Measurements from ENCODE around the gene EMILIN1. TPM values are rescaled to one million over a fixed set of nuclear protein-coding genes. Genes with fewer than 3 reads are reported as not detected.

The EMILIN1 gene
- total RNA-seq, 1 experiment from 2014 or later = 6.1 TPM

DNA sequence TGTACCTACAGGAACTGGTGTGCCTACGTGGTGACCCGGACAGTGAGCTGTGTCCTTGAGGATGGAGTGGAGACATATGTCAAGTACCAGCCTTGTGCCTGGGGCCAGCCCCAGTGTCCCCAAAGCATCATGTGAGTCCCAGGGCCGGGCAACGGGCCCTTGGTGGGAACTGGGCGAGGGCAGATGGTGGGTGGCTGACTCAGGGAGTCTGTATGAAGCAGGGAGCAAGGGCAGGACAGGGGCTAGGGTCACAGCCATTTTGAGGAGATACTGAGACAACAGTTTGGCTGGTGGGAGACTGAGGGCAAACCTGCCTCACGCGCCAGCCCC, 1.7 kb downstream of the EMILIN1 start:
- no peak for DNase-seq (ENCODE audit: low read depth)

DNA sequence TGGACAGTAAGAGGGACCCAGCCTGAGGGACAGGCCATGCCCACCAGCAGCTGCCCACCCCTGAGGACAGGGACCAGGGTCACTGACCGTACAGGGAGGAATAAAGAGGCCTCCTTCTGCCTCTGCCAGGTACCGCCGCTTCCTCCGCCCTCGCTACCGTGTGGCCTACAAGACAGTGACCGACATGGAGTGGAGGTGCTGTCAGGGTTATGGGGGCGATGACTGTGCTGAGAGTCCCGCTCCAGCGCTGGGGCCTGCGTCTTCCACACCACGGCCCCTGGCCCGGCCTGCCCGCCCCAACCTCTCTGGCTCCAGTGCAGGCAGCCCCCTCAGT, 2.2 kb downstream of the EMILIN1 start:
- no peak for DNase-seq (ENCODE audit: low read depth)

DNA sequence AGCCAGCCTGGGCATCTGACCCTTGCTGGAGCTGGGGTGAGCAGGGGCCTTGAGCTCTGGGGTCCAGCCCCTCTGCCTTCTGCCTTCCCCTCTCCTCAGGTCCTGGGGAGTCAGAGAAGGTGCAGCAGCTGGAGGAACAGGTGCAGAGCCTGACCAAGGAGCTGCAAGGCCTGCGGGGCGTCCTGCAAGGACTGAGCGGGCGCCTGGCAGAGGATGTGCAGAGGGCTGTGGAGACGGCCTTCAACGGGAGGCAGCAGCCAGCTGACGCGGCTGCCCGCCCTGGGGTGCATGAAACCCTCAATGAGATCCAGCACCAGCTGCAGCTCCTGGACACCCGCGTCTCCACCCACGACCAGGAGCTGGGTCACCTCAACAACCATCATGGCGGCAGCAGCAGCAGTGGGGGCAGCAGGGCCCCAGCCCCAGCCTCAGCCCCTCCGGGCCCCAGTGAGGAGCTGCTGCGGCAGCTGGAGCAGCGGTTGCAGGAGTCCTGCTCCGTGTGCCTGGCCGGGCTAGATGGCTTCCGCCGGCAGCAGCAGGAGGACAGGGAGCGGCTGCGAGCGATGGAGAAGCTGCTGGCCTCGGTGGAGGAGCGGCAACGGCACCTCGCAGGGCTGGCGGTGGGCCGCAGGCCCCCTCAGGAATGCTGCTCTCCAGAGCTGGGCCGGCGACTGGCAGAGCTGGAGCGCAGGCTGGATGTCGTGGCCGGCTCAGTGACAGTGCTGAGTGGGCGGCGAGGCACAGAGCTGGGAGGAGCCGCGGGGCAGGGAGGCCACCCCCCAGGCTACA, 3.8 kb downstream of the EMILIN1 start:
- DNase-seq (ENCODE audit: low read depth) = no peak

DNA sequence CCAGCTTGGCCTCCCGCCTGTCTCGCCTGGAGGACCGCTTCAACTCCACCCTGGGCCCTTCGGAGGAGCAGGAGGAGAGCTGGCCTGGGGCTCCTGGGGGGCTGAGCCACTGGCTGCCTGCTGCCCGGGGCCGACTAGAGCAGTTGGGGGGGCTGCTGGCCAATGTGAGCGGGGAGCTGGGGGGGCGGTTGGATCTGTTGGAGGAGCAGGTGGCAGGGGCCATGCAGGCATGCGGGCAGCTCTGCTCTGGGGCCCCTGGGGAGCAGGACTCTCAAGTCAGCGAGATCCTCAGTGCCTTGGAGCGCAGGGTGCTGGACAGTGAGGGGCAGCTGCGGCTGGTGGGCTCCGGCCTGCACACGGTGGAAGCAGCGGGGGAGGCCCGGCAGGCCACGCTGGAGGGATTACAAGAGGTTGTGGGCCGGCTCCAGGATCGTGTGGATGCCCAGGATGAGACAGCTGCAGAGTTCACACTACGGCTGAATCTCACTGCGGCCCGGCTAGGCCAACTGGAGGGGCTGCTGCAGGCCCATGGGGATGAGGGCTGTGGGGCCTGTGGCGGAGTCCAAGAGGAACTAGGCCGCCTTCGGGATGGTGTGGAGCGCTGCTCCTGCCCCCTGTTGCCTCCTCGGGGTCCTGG, 4.5 kb downstream of the EMILIN1 start:
- no peak for DNase-seq (ENCODE audit: low read depth)

DNA sequence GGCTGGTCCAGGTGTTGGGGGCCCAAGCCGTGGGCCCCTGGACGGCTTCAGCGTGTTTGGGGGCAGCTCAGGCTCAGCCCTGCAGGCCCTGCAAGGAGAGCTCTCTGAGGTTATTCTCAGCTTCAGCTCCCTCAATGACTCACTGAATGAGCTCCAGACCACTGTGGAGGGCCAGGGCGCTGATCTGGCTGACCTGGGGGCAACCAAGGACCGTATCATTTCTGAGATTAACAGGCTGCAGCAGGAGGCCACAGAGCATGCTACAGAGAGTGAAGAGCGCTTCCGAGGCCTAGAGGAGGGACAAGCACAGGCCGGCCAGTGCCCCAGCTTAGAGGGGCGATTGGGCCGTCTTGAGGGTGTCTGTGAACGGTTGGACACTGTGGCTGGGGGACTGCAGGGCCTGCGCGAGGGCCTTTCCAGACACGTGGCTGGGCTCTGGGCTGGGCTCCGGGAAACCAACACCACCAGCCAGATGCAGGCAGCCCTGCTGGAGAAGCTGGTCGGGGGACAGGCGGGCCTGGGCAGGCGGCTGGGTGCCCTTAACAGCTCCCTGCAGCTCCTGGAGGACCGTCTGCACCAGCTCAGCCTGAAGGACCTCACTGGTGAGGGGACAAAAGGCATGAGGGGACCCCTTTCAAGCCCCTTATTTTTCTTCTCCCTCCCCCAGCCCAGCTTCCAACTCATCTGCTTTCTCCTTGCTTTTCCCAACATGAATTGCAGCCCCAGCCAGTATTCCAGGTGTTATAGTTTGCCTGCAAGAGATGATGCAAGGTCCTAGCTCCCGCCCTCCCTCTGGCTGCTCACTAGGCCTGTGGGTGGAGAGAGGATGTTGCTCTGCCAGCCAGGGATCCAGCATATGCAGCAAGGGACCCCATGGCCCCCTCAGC, 5.2 kb downstream of the EMILIN1 start:
- no peak for DNase-seq (ENCODE audit: low read depth)

DNA sequence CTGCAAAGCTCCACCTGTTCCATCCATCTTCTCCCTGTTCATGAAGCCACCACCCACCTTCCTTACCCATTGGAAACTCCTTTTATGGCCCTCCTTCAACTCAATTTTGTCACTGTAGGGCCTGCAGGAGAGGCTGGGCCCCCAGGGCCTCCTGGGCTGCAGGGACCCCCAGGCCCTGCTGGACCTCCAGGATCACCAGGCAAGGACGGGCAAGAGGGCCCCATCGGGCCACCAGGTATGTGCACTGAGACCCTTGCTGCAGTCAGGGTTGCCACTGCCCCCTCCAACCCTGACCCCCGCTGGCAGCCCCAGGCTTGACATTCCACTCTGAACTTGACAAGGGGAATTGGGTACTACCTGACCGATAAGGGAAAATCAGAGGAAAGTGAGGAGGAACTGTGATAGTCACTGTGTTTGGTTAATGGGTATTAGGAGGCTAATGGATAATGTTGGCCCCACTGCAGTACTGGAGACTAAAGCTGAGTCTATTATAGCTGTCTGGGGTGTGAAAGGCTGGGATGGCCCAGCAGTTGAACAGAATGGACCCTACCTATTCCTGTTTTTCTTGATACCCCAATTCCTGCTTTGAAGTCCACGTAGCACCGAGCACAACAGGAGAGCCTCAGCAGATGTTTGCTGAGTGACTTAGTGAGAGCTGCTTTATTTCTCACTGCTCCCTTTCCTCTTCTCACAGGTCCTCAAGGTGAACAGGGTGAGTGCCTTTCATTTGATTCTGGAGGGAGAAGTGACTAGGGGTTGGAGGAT, 6.1 kb downstream of the EMILIN1 start:
- DNase-seq (ENCODE audit: low read depth) = no peak

DNA sequence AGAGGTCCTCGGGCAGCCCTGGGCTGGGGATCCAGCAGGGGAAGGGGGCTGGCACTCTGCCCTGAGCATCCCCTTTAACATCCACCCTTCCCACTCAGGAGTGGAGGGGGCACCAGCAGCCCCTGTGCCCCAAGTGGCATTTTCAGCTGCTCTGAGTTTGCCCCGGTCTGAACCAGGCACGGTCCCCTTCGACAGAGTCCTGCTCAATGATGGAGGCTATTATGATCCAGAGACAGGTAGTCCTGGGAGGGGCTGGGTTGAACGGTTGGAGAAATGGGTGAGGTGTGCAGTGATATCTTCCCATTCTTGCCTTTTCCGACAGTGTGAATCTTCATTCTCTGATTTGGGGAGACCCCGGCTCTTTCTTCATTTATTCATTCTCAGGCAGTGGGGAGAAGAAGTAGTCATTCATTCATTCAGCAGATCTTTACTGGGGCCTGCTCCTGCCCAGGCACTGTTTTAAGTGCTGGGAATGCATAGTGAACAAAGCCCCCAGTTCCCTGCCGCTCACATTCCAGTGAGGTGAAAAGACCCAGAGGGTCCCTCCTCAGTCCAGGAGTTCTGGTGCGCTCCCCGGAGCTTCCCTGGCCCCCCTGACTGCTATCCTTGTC, 6.8 kb downstream of the EMILIN1 start:
- no peak for DNase-seq (ENCODE audit: low read depth)

DNA sequence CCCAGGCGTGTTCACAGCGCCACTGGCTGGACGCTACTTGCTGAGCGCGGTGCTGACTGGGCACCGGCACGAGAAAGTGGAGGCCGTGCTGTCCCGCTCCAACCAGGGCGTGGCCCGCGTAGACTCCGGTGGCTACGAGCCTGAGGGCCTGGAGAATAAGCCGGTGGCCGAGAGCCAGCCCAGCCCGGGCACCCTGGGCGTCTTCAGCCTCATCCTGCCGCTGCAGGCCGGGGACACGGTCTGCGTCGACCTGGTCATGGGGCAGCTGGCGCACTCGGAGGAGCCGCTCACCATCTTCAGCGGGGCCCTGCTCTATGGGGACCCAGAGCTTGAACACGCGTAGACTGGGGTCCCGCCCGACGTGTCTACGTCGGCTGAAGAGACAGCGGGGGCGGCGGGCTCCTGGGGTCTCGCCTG, 7.3 kb downstream of the EMILIN1 start:
- peak; percentile 64 for DNase-seq (ENCODE audit: low read depth)

DNA sequence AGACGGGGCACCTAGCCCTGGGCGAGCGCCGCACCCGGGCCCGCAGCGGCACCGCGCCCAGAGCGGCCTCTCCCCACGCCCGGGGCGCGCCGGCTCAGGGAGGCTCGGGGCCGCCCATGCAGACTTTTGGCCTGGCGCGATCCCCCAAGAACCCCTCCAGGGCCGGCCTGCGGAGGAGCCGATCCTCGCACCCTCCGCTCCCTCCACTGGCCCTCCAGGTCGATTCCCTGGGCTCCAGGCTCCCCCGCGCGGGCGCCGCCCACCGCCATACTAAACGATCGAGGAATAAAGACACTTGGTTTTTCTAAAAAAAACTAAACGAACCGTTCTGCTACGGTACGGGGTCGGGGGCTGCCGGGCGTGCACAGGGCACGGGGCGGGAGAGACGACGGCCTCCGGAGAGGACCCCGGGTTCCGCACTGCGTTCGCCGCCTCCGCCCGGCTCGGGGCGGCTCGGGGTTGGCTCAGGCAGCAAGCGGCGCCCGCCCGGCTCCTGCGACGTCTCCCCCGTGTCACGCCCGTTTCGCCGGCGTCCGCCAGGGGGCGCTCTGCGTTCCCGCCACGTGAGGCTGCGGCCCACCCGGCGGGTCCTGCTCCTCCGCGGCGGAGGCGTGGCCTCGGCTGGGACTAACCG, 7.8 kb downstream of the EMILIN1 start:
- peak; percentile 84 for DNase-seq (ENCODE audit: low read depth)

DNA sequence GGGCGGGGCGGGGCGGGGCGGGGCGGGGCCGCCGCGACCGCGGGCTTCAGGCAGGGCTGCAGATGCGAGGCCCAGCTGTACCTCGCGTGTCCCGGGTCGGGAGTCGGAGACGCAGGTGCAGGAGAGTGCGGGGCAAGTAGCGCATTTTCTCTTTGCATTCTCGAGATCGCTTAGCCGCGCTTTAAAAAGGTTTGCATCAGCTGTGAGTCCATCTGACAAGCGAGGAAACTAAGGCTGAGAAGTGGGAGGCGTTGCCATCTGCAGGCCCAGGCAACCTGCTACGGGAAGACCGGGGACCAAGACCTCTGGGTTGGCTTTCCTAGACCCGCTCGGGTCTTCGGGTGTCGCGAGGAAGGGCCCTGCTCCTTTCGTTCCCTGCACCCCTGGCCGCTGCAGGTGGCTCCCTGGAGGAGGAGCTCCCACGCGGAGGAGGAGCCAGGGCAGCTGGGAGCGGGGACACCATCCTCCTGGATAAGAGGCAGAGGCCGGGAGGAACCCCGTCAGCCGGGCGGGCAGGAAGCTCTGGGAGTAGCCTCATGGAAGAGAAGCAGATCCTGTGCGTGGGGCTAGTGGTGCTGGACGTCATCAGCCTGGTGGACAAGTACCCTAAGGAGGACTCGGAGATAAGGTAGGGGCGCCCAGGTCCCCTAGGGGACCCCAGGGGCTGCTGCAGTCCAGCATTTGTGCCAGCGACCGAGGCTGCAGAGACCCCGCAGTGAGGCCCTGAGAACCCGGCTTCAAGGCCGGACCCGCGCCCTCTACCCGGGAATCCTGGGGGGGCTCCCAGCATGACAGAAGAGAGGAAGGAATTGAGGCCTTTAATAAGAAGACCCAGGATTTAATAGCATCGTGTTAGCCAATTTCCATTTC, 8.5 kb downstream of the EMILIN1 start, which contains the start of gene KHK:
TSS of gene KHK (plus strand) at position 49 of the 870 bp plus-strand sequence. CDS start at position 537, 488 bp downstream.
- DNase-seq (ENCODE audit: low read depth) = no peak

DNA sequence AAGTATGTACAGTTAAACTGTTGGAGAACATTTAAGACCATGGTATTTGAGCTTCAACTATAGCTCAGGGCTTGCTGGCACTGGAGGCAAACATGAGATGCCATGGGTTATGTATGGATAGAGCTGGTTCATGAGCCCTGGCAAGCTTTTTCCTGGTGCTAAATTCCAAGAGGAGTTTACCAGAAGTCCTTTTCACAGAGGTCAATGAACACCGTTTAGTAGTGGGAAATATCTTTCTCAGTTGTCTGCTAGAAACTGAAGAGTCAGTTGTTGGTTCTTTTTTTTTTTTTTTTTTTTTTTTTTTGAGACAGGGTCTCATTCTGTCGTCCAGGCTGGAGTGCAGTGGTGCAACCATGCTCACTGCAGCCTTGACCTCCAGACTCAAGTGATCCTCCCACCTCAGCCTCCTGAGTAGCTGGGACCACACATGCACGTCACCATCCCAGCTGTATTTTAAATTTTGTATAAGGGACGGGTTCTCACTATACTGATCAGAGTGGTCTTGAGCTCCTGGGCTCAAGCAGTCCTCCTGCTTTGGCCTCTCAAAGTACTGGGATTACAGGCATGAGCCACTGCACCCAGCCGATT, 9.5 kb downstream of the EMILIN1 start:
- no peak for DNase-seq (ENCODE audit: low read depth)

DNA sequence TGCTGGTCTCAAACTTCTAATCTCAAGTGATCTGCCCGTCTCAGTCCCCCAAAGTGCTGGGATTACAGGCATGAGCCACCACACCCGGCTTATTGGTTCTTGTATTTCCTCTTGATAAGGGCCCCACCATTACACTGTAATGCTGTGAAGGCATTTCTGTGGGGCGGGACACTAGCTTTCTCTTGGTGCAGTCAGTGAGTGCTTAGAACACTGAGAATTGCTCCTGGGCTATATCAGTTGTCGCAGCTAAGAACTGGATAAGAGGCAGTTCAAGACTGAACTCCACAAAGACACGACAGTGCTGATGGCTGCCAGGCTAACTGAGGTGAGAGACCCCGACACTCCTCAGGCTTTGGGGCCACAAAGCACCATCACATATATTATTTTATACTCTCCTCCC, 10.2 kb downstream of the EMILIN1 start:
- DNase-seq (ENCODE audit: low read depth) = no peak

DNA sequence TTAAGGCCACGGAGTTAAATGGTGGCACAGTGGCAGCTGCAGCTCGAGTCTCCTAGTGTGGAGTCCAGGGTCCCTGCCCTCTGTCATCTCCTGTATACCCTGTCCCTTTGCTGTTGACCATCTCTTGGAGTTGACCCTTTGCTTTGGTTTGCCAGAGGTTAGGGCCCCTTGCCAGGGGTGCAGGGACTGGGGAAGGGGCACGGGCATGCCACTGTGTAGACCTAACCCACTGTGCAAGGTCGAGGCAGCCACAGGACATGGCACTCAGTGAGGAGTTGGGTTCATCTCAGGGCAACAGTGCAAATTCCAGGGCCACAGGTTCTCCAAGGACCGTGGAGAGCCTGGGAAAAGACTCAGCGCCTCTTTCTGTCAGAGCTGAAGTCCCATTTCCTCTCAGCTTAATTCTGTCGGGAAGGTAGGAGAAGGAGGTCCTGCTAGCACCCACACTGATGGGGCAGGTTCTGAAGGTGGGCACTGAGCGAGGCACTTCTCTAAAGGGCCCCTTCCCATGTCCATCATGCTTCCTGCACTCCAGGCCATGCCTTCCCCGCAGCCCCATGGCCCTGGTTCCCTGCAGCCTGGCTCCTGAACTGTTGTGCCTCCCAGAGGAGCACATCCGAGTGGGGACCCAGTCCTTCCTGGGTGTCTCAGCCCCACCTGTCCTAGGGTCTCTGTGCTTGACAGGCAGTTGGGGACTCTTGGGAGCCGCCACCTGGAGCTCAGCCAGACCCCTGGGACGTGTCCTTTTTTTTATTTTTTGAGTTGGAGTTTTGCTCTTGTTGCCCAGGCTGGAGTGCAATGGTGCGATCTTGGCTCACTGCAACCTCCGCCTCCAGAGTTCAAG, 10.9 kb downstream of the EMILIN1 start:
- no peak for DNase-seq (ENCODE audit: low read depth)

DNA sequence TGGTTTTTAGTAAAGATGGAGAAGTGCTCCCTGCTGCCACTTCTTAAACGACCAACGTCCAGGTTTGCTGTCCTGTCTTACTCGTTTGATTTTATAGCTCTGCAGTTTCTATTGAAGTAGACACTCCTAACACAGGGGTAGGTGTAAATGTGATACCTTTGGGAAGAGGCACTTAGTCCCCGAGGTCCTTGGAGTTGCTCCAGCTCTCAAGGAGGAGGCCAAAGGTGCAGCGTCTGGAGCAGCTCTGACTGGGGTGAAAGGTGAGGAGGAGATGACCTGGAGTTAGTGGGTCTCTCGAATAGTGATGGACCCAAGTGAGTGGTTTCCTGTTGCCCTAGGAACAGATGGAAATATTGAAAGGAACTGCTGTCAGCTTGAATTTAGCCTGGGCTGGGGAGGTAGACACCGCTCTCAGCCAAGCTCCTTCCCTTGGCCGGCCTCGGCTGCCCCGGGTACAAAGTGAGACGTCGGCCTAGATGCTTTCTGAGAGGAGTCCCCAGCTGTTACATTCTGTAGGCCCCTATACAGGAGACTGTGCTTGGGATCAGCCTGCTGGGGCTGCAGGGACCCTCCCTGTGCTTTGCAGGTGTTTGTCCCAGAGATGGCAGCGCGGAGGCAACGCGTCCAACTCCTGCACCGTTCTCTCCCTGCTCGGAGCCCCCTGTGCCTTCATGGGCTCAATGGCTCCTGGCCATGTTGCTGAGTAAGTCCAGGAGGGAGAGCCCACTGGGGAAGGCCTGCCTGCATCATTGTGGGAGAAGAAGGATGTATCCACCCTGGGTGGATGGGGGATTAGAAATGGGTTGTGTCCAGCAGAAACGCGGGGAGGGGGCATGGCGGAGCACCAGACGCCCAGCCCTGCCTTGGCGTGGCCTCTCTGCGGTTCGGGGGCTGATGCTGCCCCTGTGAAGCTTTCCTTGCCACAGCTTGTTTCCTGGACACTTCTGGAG, 13.6 kb downstream of the EMILIN1 start:
- no peak for DNase-seq (ENCODE audit: low read depth)

DNA sequence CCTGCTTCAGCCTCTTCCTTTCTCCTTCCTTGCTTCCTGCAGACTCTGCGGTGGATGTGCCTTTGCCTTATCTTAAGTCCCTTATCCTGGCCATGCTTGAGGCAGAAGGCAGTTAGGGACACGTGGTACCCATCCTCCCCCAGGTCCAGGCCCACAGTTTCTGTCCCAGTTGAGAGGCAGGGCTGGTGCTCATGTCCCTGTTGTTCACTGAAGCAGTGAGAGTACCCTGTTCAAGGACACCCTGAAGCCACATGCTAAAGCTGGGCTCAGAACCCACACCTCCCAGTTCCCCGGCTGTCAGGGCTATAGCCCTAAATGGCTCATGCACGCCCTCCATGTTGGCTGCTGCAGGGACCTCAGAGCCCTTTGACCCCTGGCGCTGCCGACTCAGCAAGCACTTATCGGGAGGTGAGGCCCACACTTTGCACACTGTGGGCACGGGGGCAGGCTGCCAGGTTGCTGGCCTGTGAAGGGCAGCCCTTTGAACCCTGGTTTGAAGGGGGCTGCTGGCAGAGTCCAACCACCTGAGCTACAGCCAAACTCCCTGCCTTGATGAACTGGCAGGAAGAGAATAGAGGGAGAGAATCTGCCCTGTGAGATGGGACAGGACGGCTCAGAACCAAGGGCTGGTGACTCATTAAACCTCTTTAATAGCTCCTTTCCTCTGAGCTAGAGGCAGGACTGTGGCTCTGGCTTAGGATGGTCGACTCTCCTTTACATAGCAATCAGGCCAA, 14.4 kb downstream of the EMILIN1 start:
- no peak for DNase-seq (ENCODE audit: low read depth)
